ENCODE results near the gene CTIF.
A peak's percentile ranks its signal among the peaks of the same experiment; 100 is the strongest.

The CTIF gene

DNA sequence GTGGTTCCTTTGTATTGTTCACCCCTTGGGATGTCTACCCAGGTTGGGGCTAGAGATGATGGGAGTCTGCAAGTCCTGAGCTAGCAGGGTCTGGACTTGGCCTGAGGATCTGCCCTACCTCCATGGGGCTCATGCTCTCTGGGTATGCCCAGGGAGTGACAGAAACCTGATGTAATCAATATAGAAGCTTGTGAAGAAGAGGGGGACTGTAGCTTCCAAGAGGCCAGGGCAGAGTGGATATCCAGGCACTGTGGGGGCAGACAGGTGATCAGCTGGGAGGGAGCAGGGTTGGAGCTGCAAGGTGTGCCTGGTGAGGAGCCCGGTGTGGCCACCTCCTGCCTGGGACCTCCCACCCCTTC, 164.2 kb downstream of the CTIF start:
- Histone ChIP-seq H3K23ac (ENCODE audit: low read depth, low read length, poor library complexity) (no peak overlapping the region), H3K36me3 (replicated peaks in 1 of 2; ENCODE audit: control insufficient read depth in 2 of 2, insufficient read depth in 2 of 2, low read length in 2 of 2) (no peaks in the 10 kb centered on the region), H2BK120ac (ENCODE audit: low read depth, low read length) (no peak overlapping the region), H3K18ac (ENCODE audit: low read length) (no peak overlapping the region), H3K4me1 (ENCODE audit: control insufficient read depth in 2 of 2, insufficient read depth in 1 of 2, low read depth in 1 of 2, low read length in 2 of 2) (peaks cover 0 to 11% of the 10 kb centered on the region in 2 donors), H3K27me3 (ENCODE audit: control insufficient read depth in 3 of 3, insufficient read depth in 3 of 3, low read depth in 1 of 3, low read length in 3 of 3) (no peaks in the 10 kb centered on the region), H3K4me3 (ENCODE audit: low read length in 2 of 2) (no peak overlapping the region), H3K9ac (ENCODE audit: low read depth, low read length, poor library complexity) (no peak overlapping the region), H4K8ac (ENCODE audit: low read depth, low read length) (no peak overlapping the region), H3K27ac (replicated peaks; ENCODE audit: low read length) (no peak overlapping the region), H2AFZ (ENCODE audit: low read length) (no peak overlapping the region), H3K14ac (ENCODE audit: low read length) (no peak overlapping the region), H3K79me1 (ENCODE audit: low read depth, low read length) (no peaks in the 10 kb centered on the region), H2BK15ac (ENCODE audit: low read length) (no peak overlapping the region), H2BK5ac (ENCODE audit: low read length) (no peak overlapping the region), H2BK12ac (ENCODE audit: low read length) (no peak overlapping the region), H3K4ac (ENCODE audit: low read length) (peak overlapping the region; percentile 8), H4K91ac (ENCODE audit: low read depth, low read length, poor library complexity) (no peak overlapping the region), H3K4me2 (ENCODE audit: insufficient read depth, low read length, poor library complexity, severe bottlenecking) (no peak overlapping the region), H3K9me3 (replicated peaks in 1 of 2; ENCODE audit: control insufficient read depth in 2 of 2, insufficient read depth in 1 of 2, low read depth in 1 of 2, low read length in 2 of 2) (no peaks in the 10 kb centered on the region), H2AK5ac (ENCODE audit: low read depth, low read length) (no peak overlapping the region)
- DNase-seq (ENCODE audit: low spot score), result no peak
- WGBS, 2 donors (ENCODE audit: extremely low coverage in 2 of 2, insufficient read length in 2 of 2, insufficient replicate concordance in 1 of 2), result no CpG with 5 or more reads among the region's 1 CpG

DNA sequence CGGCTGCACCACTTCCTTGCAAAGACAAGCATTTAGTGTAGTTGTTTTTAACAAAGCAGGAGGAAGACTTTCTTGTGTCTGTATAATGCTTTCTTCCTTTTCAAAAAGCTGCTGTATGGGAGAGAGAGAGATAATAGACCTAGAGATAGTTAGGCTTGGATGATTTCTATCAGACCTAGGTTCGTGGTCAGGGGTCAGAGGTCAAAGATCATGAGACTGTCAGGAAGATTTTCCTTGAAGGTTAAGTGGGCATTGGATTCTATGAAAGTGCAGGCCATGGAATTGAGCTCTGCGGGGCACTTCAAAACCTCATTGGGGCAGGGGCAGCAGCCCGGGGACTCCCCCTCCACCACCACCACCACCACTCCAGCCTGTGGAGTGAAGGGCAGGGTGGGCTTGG, 164.6 kb downstream of the CTIF start:
- Histone ChIP-seq H3K4ac (ENCODE audit: low read length) (no peak overlapping the region), H3K14ac (ENCODE audit: low read length) (no peak overlapping the region), H2AK5ac (ENCODE audit: low read depth, low read length) (no peak overlapping the region), H3K4me1 (ENCODE audit: control insufficient read depth in 2 of 2, insufficient read depth in 1 of 2, low read depth in 1 of 2, low read length in 2 of 2) (peaks cover 0 to 11% of the 10 kb centered on the region in 2 donors), H2BK5ac (ENCODE audit: low read length) (no peak overlapping the region), H3K27me3 (ENCODE audit: control insufficient read depth in 3 of 3, insufficient read depth in 3 of 3, low read depth in 1 of 3, low read length in 3 of 3) (no peaks in the 10 kb centered on the region), H4K91ac (ENCODE audit: low read depth, low read length, poor library complexity) (peak overlapping the region; percentile 38), H3K9me3 (replicated peaks in 1 of 2; ENCODE audit: control insufficient read depth in 2 of 2, insufficient read depth in 1 of 2, low read depth in 1 of 2, low read length in 2 of 2) (no peaks in the 10 kb centered on the region), H3K27ac (replicated peaks; ENCODE audit: low read length) (no peak overlapping the region), H3K79me1 (ENCODE audit: low read depth, low read length) (no peaks in the 10 kb centered on the region), H3K36me3 (replicated peaks in 1 of 2; ENCODE audit: control insufficient read depth in 2 of 2, insufficient read depth in 2 of 2, low read length in 2 of 2) (no peaks in the 10 kb centered on the region), H2BK12ac (ENCODE audit: low read length) (no peak overlapping the region), H3K18ac (ENCODE audit: low read length) (no peak overlapping the region), H3K9ac (ENCODE audit: low read depth, low read length, poor library complexity) (no peak overlapping the region), H3K23ac (ENCODE audit: low read depth, low read length, poor library complexity) (no peak overlapping the region), H2AFZ (ENCODE audit: low read length) (no peak overlapping the region), H2BK15ac (ENCODE audit: low read length) (no peak overlapping the region), H2BK120ac (ENCODE audit: low read depth, low read length) (no peak overlapping the region), H4K8ac (ENCODE audit: low read depth, low read length) (no peak overlapping the region), H3K4me2 (ENCODE audit: insufficient read depth, low read length, poor library complexity, severe bottlenecking) (no peak overlapping the region), H3K4me3 (ENCODE audit: low read length in 2 of 2) (no peak overlapping the region)
- no peak for DNase-seq (ENCODE audit: low spot score)
- WGBS, 2 donors (ENCODE audit: extremely low coverage in 2 of 2, insufficient read length in 2 of 2, insufficient replicate concordance in 1 of 2), result no CpG with 5 or more reads among the region's 4 CpGs

DNA sequence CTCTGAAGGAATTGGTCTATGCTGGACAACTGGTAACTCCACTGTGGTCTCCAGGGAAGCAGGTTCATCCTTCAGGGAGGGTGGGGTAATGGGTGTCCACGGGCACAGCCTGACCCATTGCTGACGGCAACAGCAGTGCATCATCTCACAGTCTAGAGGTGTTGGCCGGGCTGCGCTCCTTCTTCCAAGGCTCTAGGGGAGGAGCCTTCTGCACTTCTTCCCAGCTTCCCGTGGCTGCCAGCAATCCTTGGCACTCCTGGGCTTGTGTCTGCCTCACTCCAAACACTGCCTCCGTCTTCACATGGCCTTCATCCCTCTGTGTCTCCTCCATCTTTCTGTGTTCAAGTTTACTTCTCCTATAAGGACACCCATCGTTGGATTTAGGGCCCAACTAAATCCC, 166.2 kb downstream of the CTIF start:
- no peak overlapping the region for H4K91ac ChIP-seq (ENCODE audit: low read depth, low read length, poor library complexity)
- no peak for DNase-seq (ENCODE audit: low spot score)
- H2BK15ac ChIP-seq (ENCODE audit: low read length), result no peak overlapping the region
- H3K9me3 ChIP-seq (replicated peaks in 1 of 2; ENCODE audit: control insufficient read depth in 2 of 2, insufficient read depth in 1 of 2, low read depth in 1 of 2, low read length in 2 of 2), result no peaks in the 10 kb centered on the region
- no peak overlapping the region for H4K8ac ChIP-seq (ENCODE audit: low read depth, low read length)
- H3K4me2 ChIP-seq (ENCODE audit: insufficient read depth, low read length, poor library complexity, severe bottlenecking), result no peak overlapping the region
- H2BK12ac ChIP-seq (ENCODE audit: low read length), result no peak overlapping the region
- no peaks in the 10 kb centered on the region for H3K36me3 ChIP-seq (replicated peaks in 1 of 2; ENCODE audit: control insufficient read depth in 2 of 2, insufficient read depth in 2 of 2, low read length in 2 of 2)
- no peak overlapping the region for H3K4ac ChIP-seq (ENCODE audit: low read length)
- H2AK5ac ChIP-seq (ENCODE audit: low read depth, low read length), result no peak overlapping the region
- no peak overlapping the region for H3K18ac ChIP-seq (ENCODE audit: low read length)
- H2BK5ac ChIP-seq (ENCODE audit: low read length), result no peak overlapping the region
- H3K4me3 ChIP-seq (ENCODE audit: low read length in 2 of 2), result no peak overlapping the region
- H2BK120ac ChIP-seq (ENCODE audit: low read depth, low read length), result no peak overlapping the region
- peaks cover 9 to 21% of the 10 kb centered on the region in 2 donors for H3K4me1 ChIP-seq (ENCODE audit: control insufficient read depth in 2 of 2, insufficient read depth in 1 of 2, low read depth in 1 of 2, low read length in 2 of 2)
- H2AFZ ChIP-seq (ENCODE audit: low read length), result no peak overlapping the region
- WGBS, 2 donors (ENCODE audit: extremely low coverage in 2 of 2, insufficient read length in 2 of 2, insufficient replicate concordance in 1 of 2), result no CpG with 5 or more reads among the region's 7 CpGs
- H3K23ac ChIP-seq (ENCODE audit: low read depth, low read length, poor library complexity), result no peak overlapping the region
- no peak overlapping the region for H3K9ac ChIP-seq (ENCODE audit: low read depth, low read length, poor library complexity)
- H3K79me1 ChIP-seq (ENCODE audit: low read depth, low read length), result peaks cover 2% of the 10 kb centered on the region
- H3K14ac ChIP-seq (ENCODE audit: low read length), result no peak overlapping the region
- no peak overlapping the region for H3K27ac ChIP-seq (replicated peaks; ENCODE audit: low read length)
- no peaks in the 10 kb centered on the region for H3K27me3 ChIP-seq (ENCODE audit: control insufficient read depth in 3 of 3, insufficient read depth in 3 of 3, low read depth in 1 of 3, low read length in 3 of 3)

DNA sequence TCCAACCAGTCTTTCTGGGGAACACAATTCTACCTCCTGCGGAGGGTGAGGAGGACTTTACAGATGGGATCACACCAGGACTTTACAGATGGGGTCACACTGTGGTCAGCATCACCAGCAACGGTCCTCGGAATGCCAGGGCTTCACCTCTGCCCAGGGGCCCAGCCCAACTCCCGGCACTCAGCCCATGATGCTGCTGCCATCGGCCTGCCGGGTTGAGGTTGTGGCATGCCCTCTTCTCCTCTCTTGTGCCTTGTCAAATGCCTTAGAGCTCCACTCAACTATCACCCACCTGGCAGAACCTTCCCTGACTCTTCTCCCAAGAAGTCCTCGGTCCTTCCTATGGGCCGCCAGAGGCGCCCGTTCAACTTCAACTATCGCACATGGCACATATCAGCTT, 166.7 kb downstream of the CTIF start:
- WGBS, 2 donors (ENCODE audit: extremely low coverage in 2 of 2, insufficient read length in 2 of 2, insufficient replicate concordance in 1 of 2), result no CpG with 5 or more reads among the region's 11 CpGs
- no peak overlapping the region for H2BK15ac ChIP-seq (ENCODE audit: low read length)

More for the DNA sequence above, 166.7 kb downstream of the CTIF start:
- no peak overlapping the region for H3K14ac ChIP-seq (ENCODE audit: low read length)
- no peak overlapping the region for H3K23ac ChIP-seq (ENCODE audit: low read depth, low read length, poor library complexity)
- no peak overlapping the region for H2AFZ ChIP-seq (ENCODE audit: low read length)
- no peak overlapping the region for H2AK5ac ChIP-seq (ENCODE audit: low read depth, low read length)
- H3K4me2 ChIP-seq (ENCODE audit: insufficient read depth, low read length, poor library complexity, severe bottlenecking), result no peak overlapping the region
- H3K9me3 ChIP-seq (replicated peaks in 1 of 2; ENCODE audit: control insufficient read depth in 2 of 2, insufficient read depth in 1 of 2, low read depth in 1 of 2, low read length in 2 of 2), result no peaks in the 10 kb centered on the region
- H3K9ac ChIP-seq (ENCODE audit: low read depth, low read length, poor library complexity), result no peak overlapping the region
- no peak for DNase-seq (ENCODE audit: low spot score)
- H3K4me3 ChIP-seq (ENCODE audit: low read length in 2 of 2), result no peak overlapping the region
- no peak overlapping the region for H3K4ac ChIP-seq (ENCODE audit: low read length)
- H3K27ac ChIP-seq (replicated peaks; ENCODE audit: low read length), result no peak overlapping the region
- H4K91ac ChIP-seq (ENCODE audit: low read depth, low read length, poor library complexity), result no peak overlapping the region
- peaks cover 10 to 21% of the 10 kb centered on the region in 2 donors for H3K4me1 ChIP-seq (ENCODE audit: control insufficient read depth in 2 of 2, insufficient read depth in 1 of 2, low read depth in 1 of 2, low read length in 2 of 2)
- no peaks in the 10 kb centered on the region for H3K36me3 ChIP-seq (replicated peaks in 1 of 2; ENCODE audit: control insufficient read depth in 2 of 2, insufficient read depth in 2 of 2, low read length in 2 of 2)
- H2BK120ac ChIP-seq (ENCODE audit: low read depth, low read length), result no peak overlapping the region
- no peak overlapping the region for H2BK5ac ChIP-seq (ENCODE audit: low read length)
- no peak overlapping the region for H3K18ac ChIP-seq (ENCODE audit: low read length)
- H3K27me3 ChIP-seq (ENCODE audit: control insufficient read depth in 3 of 3, insufficient read depth in 3 of 3, low read depth in 1 of 3, low read length in 3 of 3), result no peaks in the 10 kb centered on the region
- H2BK12ac ChIP-seq (ENCODE audit: low read length), result no peak overlapping the region
- peaks cover 2% of the 10 kb centered on the region for H3K79me1 ChIP-seq (ENCODE audit: low read depth, low read length)
- H4K8ac ChIP-seq (ENCODE audit: low read depth, low read length), result no peak overlapping the region
